Uterine smooth muscle cell (primary cell): Measurements from ENCODE around the gene HIVEP3. TPM values are rescaled to one million over a fixed set of nuclear protein-coding genes. Genes with fewer than 3 reads are reported as not detected.

Experiments used
- total RNA-seq: library from RNA; depleted of rRNA; stranded (reverse); fragments of >200 nt; gene quantifications from 2 replicates; pipeline ENCODE4 v1.2.3, GENCODE V29; 2014

The HIVEP3 gene
- 0.75 and 1.8 TPM in 2 replicates for total RNA-seq

DNA sequence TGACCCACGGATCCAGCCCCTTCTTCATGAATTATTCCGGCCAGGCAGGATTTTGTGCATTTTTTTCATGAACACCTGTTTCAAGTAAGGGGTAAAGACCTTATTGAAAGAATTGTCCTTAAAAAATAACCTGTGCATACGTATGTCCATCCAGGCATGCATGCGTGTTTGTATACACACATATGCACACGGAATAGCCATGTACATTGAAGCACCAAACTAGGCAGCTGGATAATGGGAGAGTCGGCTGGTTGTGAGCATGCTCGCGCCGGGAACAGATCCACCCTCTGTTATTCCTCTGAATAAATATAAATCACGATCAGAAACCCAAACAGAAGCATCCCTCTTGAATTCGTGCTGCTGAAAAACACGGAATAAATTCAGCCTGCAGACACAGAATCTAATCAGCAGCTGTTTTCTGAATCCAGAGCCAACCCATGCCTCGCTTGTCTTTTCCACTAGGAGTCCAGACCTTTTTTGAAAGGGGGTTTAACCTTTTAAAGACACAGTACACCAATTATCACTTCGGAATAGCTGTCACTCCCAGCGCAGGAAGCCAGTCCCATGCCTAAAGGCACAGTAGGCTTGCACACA is at the start of gene HIVEP3:
Gene HIVEP3 (minus strand): TSS at position 473 of the 594 bp plus-strand sequence.

DNA sequence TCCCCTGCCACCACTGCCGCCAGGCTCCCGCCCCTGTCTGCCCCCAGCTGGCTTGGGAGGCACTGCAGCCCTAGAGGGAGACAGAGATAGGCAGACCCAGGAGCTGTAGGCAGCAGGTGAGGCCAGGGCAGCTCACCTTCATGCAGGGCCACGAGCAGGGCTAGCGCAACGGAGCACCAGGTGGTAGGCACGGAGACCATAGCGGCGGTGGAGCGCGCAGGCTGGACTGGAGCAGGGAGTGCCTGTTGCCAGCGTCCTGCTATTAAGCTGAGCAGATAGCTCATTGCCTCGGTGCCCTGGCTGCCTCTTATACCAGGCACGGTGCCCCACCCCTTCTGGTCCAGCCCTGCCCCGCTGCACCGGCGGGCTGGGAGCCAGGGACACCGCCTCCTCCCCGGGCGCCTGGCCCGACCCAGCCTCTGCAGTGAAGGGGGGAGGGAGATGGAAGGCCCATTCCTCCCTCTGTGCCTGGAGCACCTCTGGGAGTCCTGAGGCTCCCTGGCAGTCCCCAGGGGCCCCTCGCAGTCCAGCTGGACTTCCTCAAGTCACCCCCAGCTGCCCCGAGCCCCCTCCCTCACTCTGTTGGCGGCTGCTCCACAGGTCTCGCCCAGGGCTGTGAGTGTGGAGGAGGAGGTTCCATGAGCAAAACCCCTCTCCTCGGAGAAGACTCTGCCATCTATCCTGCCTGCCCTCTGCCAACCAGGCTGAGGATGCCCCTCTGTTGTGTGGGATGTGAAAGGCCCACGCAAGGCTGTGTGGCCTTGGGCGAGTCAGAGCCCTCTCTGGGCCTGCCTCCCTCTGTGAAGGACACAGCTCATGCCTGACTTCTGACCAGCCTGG is 434.1 kb downstream of the HIVEP3 start, which contains the start of gene EDN2:
Gene EDN2 (minus strand): TSS at position 282 of the 840 bp plus-strand sequence. CDS start 82 bp downstream, at position 200.

Other genes starting within 250 kb of the HIVEP3 start
- not detected in 2 replicates for gene GUCA2B, start 234.5 kb upstream of the HIVEP3 start, total RNA-seq
- not detected in 2 replicates for gene GUCA2A, start 245.8 kb upstream of the HIVEP3 start, total RNA-seq